Esophagus muscularis mucosa (tissue), 4 donors: ENCODE measurements around the gene PCED1B. TPM values are rescaled to one million over a fixed set of nuclear protein-coding genes. Genes with fewer than 3 reads are reported as not detected.
A peak's percentile ranks its signal among the peaks of the same experiment; 100 is the strongest.

Experiments
- DNase-seq: peaks from one replicate; pipeline ENCODE4 v3.0.0-alpha.2; 2017; ENCODE audit errors: extremely low spot score
- H3K27ac ChIP-seq, 4 donors: fragments of 200-600 bp; sonication (generic); replicated peaks in 1 of 4; 1 replicate in 3 of 4; 2 replicates in 1 of 4; pipeline ENCODE4 v1.5.1; 2016 to 2019; ENCODE audit warnings: mild to moderate bottlenecking in 1 of 4
- H3K27me3 ChIP-seq, 4 donors: fragments of 200-600 bp; sonication (generic); one replicate each; pipeline versions ENCODE4 v1.5.1 to v1.6.0; 2016 to 2019
- H3K36me3 ChIP-seq, 4 donors: fragments of 200-600 bp; sonication (generic); one replicate each; pipeline ENCODE4 v1.5.1; 2016 to 2019
- H3K4me1 ChIP-seq, 4 donors: fragments of 200-600 bp; sonication (generic); one replicate each; pipeline ENCODE4 v1.5.1; 2016 to 2019
- H3K4me3 ChIP-seq, 4 donors: fragments of 200-600 bp; sonication (generic); 1 replicate in 2 of 4; 2 replicates in 2 of 4; pipeline ENCODE4 v1.5.1; 2016 to 2019; ENCODE audit warnings: mild to moderate bottlenecking in 4 of 4, moderate library complexity in 1 of 4
- H3K9me3 ChIP-seq, 4 donors: fragments of 200-600 bp; sonication (generic); 1 replicate in 3 of 4; 2 replicates in 1 of 4; pipeline ENCODE4 v1.5.1; 2016 to 2019
- EP300 ChIP-seq: sonication (generic); formaldehyde crosslinking; IDR thresholded peaks from one replicate; pipeline ENCODE4 v1.6.1; 2017; ENCODE audit warnings: antibody characterized with exemption
- POLR2A ChIP-seq: fragments of 450-650 bp; IDR thresholded peaks from one replicate; pipeline ENCODE4 v1.6.1; 2017; ENCODE audit warnings: antibody characterized with exemption, moderate library complexity, mild to moderate bottlenecking, low read depth
- POLR2AphosphoS5 ChIP-seq, 2 donors: sonication (generic); formaldehyde crosslinking; IDR thresholded peaks; one replicate each; pipeline ENCODE4 v1.6.1; 2017; ENCODE audit warnings: antibody characterized with exemption in 2 of 2
- WGBS: methylation state at CpG from one replicate; pipeline ENCODE4 v1.1.5; 2018; 5-methylcytosine and 5-hydroxymethylcytosine counted together
- intact Hi-C: fragments of 100-400 bp; cut with DNase I; formaldehyde crosslinking; loops from one replicate; pipeline ENCODE4 v1.15.1; 2023
- total RNA-seq, 4 donors: library from RNA; depleted of rRNA; stranded (reverse); fragments of >200 nt; gene quantifications; one replicate each; pipeline versions ENCODE4 v1.1.0 to v1.2.1, GENCODE V29; 2016
- TF ChIP-seq, protein P1 (sequence below), 3 experiments: fragments of 200-600 bp in 2 of 3; fragments of 450-650 bp in 1 of 3; sonication (generic) in 2 of 3; IDR thresholded peaks; one replicate each; pipeline ENCODE4 v1.5.1; 2017 to 2019; ENCODE audit warnings: antibody characterized with exemption in 3 of 3, mild to moderate bottlenecking in 2 of 3, moderate library complexity in 1 of 3

Gene PCED1B
- total RNA-seq, 4 donors from 2014 or later = 0.92 to 2.1 (median 1.1) TPM

DNA sequence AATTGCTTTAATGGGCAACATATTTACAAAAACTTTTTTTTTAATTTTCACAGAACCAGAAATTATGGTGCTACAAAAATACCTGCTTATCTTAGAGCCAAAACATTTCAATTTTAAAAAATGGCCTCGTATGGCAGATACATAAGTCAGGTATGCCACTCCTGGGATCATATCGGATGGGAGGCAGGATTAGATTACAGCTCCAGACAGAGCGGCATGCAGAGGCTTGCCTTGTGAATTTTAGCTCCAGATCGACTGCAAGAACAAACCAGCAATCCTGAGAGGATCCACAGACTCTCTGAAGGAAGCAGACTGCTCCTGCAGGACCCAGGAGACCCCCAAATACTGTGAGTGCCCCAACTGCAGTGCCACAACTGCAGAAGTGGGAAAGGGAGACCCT, 169.7 kb downstream of the PCED1B start:
- no peaks in the 10 kb centered on the region for H3K4me1 ChIP-seq
- TF ChIP-seq, protein P1, sequence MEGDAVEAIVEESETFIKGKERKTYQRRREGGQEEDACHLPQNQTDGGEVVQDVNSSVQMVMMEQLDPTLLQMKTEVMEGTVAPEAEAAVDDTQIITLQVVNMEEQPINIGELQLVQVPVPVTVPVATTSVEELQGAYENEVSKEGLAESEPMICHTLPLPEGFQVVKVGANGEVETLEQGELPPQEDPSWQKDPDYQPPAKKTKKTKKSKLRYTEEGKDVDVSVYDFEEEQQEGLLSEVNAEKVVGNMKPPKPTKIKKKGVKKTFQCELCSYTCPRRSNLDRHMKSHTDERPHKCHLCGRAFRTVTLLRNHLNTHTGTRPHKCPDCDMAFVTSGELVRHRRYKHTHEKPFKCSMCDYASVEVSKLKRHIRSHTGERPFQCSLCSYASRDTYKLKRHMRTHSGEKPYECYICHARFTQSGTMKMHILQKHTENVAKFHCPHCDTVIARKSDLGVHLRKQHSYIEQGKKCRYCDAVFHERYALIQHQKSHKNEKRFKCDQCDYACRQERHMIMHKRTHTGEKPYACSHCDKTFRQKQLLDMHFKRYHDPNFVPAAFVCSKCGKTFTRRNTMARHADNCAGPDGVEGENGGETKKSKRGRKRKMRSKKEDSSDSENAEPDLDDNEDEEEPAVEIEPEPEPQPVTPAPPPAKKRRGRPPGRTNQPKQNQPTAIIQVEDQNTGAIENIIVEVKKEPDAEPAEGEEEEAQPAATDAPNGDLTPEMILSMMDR (IDR thresholded peaks at IDR 0.05) = no peak
- TF ChIP-seq EP300 (no peak), POLR2AphosphoS5 (IDR thresholded peaks at IDR 0.05) (no peak), POLR2A (no peak)
- no peaks in the 10 kb centered on the region for H3K36me3 ChIP-seq
- intact Hi-C loops = no loop called here
- H3K27ac ChIP-seq = no peak overlapping the region
- no peaks in the 10 kb centered on the region for H3K9me3 ChIP-seq
- DNase-seq = no peak
- WGBS = 66% methylated on average over 4 of the region's 4 CpGs
- no peak overlapping the region for H3K4me3 ChIP-seq
- H3K27me3 ChIP-seq = no peaks in the 10 kb centered on the region

DNA sequence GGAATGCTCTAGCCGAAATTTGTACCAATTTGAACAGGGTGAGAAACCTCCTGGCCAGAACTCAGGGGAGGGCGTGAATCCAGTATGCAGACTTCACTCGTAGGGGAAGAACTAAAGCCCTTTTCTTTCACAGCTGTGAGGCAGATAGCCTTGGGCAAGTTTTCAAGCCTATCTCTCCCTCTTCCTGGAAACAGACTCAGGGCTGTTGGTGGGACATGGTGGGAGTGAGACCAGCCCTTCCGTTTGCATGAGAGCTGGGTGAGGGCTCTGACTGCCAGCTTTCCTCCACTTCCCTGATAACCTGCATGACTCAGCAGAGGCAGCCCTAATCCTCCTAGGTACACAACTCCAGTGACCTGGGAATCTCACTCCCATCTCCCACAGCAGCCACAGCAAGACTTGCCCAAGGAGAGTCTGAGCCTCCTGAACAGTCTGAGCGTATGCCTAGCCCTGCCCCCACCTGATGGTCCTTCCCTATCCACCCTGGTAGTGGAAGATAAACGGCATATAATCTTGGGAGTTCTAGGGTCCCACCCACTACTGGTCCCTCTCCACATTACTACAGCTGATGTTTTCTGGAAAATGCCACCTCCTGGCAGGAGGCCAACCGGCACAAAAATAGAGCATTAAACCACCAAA, 170.4 kb downstream of the PCED1B start:
- H3K27me3 ChIP-seq = no peaks in the 10 kb centered on the region
- DNase-seq = no peak
- no peaks in the 10 kb centered on the region for H3K9me3 ChIP-seq
- intact Hi-C loops = no loop called here
- H3K27ac ChIP-seq = no peak overlapping the region
- TF ChIP-seq POLR2AphosphoS5 (IDR thresholded peaks at IDR 0.05) (no peak), EP300 (no peak), POLR2A (no peak)
- TF ChIP-seq, protein P1 (IDR thresholded peaks at IDR 0.05) = no peak
- H3K4me3 ChIP-seq = no peak overlapping the region
- no peaks in the 10 kb centered on the region for H3K4me1 ChIP-seq
- WGBS = 67% methylated on average over 7 of the region's 7 CpGs
- H3K36me3 ChIP-seq = no peaks in the 10 kb centered on the region

DNA sequence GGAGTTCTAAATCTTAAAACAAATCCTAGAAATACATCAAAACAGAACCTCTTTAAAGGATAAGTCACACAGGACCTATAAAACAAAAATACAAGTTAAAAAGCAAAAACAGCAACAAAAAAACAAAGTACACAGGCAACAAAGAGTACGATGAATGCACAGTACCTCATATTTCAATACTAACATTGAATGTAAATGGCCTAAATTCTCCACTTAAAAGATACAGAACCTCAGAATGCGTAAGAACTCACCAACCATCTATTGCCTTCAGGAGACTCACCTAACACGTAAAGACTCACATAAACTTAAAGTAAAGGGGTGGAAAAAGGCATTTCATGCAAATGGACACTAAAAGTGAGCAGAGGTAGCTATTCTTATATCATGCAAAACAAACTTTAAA, 172.5 kb downstream of the PCED1B start:
- intact Hi-C loops = no loop called here
- Histone ChIP-seq H3K36me3 (no peaks in the 10 kb centered on the region), H3K4me1 (no peaks in the 10 kb centered on the region), H3K27me3 (no peaks in the 10 kb centered on the region), H3K9me3 (no peaks in the 10 kb centered on the region), H3K27ac (no peak overlapping the region), H3K4me3 (no peak overlapping the region)
- TF ChIP-seq POLR2AphosphoS5 (IDR thresholded peaks at IDR 0.05) = no peak
- TF ChIP-seq, protein P1 (IDR thresholded peaks at IDR 0.05) = no peak
- TF ChIP-seq POLR2A = no peak
- TF ChIP-seq EP300 = no peak
- no peak for DNase-seq
- WGBS = 81% methylated on average over 3 of the region's 3 CpGs

DNA sequence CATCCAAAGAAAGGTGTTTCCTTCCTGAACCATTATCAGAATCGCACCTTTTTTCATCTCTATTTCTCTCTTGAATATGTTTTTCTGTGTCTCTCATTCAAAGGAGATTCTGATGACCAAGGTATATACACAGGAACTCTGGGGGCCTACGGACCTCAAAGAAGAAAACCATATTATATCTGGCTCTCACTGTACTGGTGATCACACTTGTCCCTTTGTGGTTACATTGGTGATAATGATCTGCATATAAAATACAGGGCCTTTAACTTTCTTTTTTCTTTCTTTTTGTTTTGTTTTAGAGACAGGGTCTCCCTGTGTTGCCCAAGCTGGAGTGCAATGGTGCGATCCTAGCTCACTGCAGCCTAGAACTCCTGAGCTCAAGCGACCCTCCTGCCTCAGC, 185.5 kb downstream of the PCED1B start:
- no peak overlapping the region for H3K27ac ChIP-seq
- H3K4me3 ChIP-seq = no peak overlapping the region
- intact Hi-C loops = no loop called here
- no peaks in the 10 kb centered on the region for H3K36me3 ChIP-seq
- DNase-seq = peak; percentile 62
- WGBS = 84% methylated on average over 4 of the region's 4 CpGs
- no peaks in the 10 kb centered on the region for H3K27me3 ChIP-seq
- H3K9me3 ChIP-seq = no peaks in the 10 kb centered on the region
- TF ChIP-seq POLR2A (no peak), EP300 (no peak), POLR2AphosphoS5 (IDR thresholded peaks at IDR 0.05) (no peak)
- TF ChIP-seq, protein P1 (IDR thresholded peaks at IDR 0.05) = no peak
- no peaks in the 10 kb centered on the region for H3K4me1 ChIP-seq

DNA sequence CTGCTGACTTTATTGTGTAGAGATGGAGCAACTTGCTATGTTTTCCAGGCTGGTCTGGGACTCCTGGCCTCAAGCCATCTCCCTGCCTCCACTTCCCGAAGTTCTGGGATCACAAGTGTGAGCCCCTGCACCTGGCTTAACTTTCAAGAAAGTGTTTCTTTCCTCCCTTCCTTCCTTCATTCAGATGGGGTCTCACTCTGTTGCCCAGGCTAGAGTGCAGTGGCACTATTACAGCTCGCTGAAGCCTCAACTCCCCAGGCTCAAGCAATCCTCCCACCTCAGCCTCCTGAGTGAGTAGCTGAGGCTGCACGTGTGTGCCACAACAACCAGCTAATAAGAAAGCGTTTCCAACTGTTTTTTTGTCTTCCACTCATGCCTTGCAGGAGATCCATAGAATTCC, 186.0 kb downstream of the PCED1B start:
- 86% methylated on average over 4 of the region's 4 CpGs for WGBS
- TF ChIP-seq POLR2AphosphoS5 (IDR thresholded peaks at IDR 0.05) = no peak
- TF ChIP-seq, protein P1 (IDR thresholded peaks at IDR 0.05) = no peak
- TF ChIP-seq POLR2A = no peak
- no peak for TF ChIP-seq EP300
- H3K36me3 ChIP-seq = no peaks in the 10 kb centered on the region

More for the DNA sequence above, 186.0 kb downstream of the PCED1B start:
- Histone ChIP-seq H3K9me3 (no peaks in the 10 kb centered on the region), H3K4me1 (no peaks in the 10 kb centered on the region), H3K27me3 (no peaks in the 10 kb centered on the region), H3K4me3 (no peak overlapping the region), H3K27ac (no peak overlapping the region)
- intact Hi-C loops = no loop called here
- DNase-seq = peak; percentile 70
